Measurements from ENCODE around the gene RXRA. TPM values are rescaled to one million over a fixed set of nuclear protein-coding genes. Genes with fewer than 3 reads are reported as not detected.

The RXRA gene
- total RNA-seq, 1 donor from 2014 or later = 33.4 TPM

- Histone ChIP-seq H4K20me1 (ENCODE audit: insufficient read depth, low read length) (no peaks in the 10 kb centered on the region), H3K36me3 (ENCODE audit: insufficient read depth, low read length) (no peaks in the 10 kb centered on the region), H3K27me3 (ENCODE audit: insufficient read depth, low read length) (no peaks in the 10 kb centered on the region), H3K4me3 (ENCODE audit: insufficient read depth, low read depth, low read length) (no peak overlapping the region), H3K27ac (ENCODE audit: low read depth, low read length) (no peak overlapping the region), H3K4me2 (ENCODE audit: low read length) (no peak overlapping the region), H3K4me1 (ENCODE audit: insufficient read depth, low read length) (no peaks in the 10 kb centered on the region), H3K79me2 (ENCODE audit: insufficient read depth, low read length) (no peaks in the 10 kb centered on the region), H3K9ac (ENCODE audit: low read length) (no peak overlapping the region), H2AFZ (ENCODE audit: low read depth, low read length) (no peak overlapping the region), H3K9me3 (ENCODE audit: insufficient read depth, low read depth, low read length) (no peaks in the 10 kb centered on the region)
- Mint-ChIP-seq H3K36me3 (ENCODE audit: low read depth, unreplicated experiment) (peaks cover 6% of the 10 kb centered on the region), H3K27me3 (ENCODE audit: low read depth, unreplicated experiment) (peaks cover 47% of the 10 kb centered on the region), H3K4me3 (ENCODE audit: unreplicated experiment) (no peak overlapping the region), H3K9me3 (ENCODE audit: unreplicated experiment) (peaks cover 7% of the 10 kb centered on the region), H3K4me1 (ENCODE audit: low read depth, unreplicated experiment) (no peaks in the 10 kb centered on the region), H3K27ac (ENCODE audit: unreplicated experiment) (no peak overlapping the region)
- DNase-seq (ENCODE audit: low read depth) (no peak), FAIRE-seq (no peak)
- TF ChIP-seq, protein P1, sequence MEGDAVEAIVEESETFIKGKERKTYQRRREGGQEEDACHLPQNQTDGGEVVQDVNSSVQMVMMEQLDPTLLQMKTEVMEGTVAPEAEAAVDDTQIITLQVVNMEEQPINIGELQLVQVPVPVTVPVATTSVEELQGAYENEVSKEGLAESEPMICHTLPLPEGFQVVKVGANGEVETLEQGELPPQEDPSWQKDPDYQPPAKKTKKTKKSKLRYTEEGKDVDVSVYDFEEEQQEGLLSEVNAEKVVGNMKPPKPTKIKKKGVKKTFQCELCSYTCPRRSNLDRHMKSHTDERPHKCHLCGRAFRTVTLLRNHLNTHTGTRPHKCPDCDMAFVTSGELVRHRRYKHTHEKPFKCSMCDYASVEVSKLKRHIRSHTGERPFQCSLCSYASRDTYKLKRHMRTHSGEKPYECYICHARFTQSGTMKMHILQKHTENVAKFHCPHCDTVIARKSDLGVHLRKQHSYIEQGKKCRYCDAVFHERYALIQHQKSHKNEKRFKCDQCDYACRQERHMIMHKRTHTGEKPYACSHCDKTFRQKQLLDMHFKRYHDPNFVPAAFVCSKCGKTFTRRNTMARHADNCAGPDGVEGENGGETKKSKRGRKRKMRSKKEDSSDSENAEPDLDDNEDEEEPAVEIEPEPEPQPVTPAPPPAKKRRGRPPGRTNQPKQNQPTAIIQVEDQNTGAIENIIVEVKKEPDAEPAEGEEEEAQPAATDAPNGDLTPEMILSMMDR (IDR thresholded peaks at IDR 0.05; ENCODE audit: insufficient read depth, low read depth, low read length) = no peak
- TF ChIP-seq EZH2 (IDR thresholded peaks at IDR 0.05; ENCODE audit: insufficient read depth, low read length) = no peak
These were observed 155.5 kb downstream of the RXRA start for GRCh38 chr9:134481762-134482161.

DNA sequence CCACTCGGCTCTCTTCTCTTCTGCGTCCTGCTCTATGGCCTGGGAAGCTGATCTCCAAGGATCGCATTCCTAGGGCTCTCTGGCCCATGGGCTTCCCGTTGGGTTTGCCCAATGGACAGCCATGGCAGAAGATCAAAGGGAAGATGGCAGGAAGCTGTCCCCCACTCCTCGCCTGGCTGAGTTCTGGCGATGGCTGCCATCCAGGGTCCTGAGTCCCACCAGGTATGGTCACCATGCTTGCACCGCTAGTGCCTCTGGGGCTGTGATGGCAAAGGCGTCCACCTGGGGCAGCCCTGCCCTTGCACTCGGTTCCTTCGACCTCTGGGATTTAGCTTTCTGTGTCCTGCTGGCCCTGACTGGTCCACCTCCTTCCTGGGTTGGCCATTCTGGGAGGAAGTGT is 156.0 kb downstream of the RXRA start:
- H4K20me1 ChIP-seq (ENCODE audit: insufficient read depth, low read length) = no peaks in the 10 kb centered on the region
- TF ChIP-seq, protein P1 (IDR thresholded peaks at IDR 0.05; ENCODE audit: insufficient read depth, low read depth, low read length) = no peak
- TF ChIP-seq EZH2 (IDR thresholded peaks at IDR 0.05; ENCODE audit: insufficient read depth, low read length) = no peak
- no peak for DNase-seq (ENCODE audit: low read depth)
- H3K36me3 ChIP-seq (ENCODE audit: insufficient read depth, low read length) = no peaks in the 10 kb centered on the region
- Mint-ChIP-seq H3K27ac (ENCODE audit: unreplicated experiment) (no peak overlapping the region), H3K36me3 (ENCODE audit: low read depth, unreplicated experiment) (peaks cover 6% of the 10 kb centered on the region), H3K9me3 (ENCODE audit: unreplicated experiment) (peaks cover 7% of the 10 kb centered on the region), H3K4me1 (ENCODE audit: low read depth, unreplicated experiment) (no peaks in the 10 kb centered on the region), H3K4me3 (ENCODE audit: unreplicated experiment) (no peak overlapping the region), H3K27me3 (ENCODE audit: low read depth, unreplicated experiment) (peaks cover 49% of the 10 kb centered on the region)
- H3K4me2 ChIP-seq (ENCODE audit: low read length) = no peak overlapping the region
- H3K27ac ChIP-seq (ENCODE audit: low read depth, low read length) = no peak overlapping the region
- no peaks in the 10 kb centered on the region for H3K9me3 ChIP-seq (ENCODE audit: insufficient read depth, low read depth, low read length)
- H2AFZ ChIP-seq (ENCODE audit: low read depth, low read length) = no peak overlapping the region
- no peak overlapping the region for H3K4me3 ChIP-seq (ENCODE audit: insufficient read depth, low read depth, low read length)
- no peaks in the 10 kb centered on the region for H3K27me3 ChIP-seq (ENCODE audit: insufficient read depth, low read length)
- no peak overlapping the region for H3K9ac ChIP-seq (ENCODE audit: low read length)
- H3K79me2 ChIP-seq (ENCODE audit: insufficient read depth, low read length) = no peaks in the 10 kb centered on the region
- FAIRE-seq = no peak
- H3K4me1 ChIP-seq (ENCODE audit: insufficient read depth, low read length) = no peaks in the 10 kb centered on the region

GRCh38 chr9:134483361-134484184 is 157.3 kb downstream of the RXRA start:
- H3K4me3 Mint-ChIP-seq (ENCODE audit: unreplicated experiment) = no peak overlapping the region
- Histone ChIP-seq H3K9me3 (ENCODE audit: insufficient read depth, low read depth, low read length) (no peaks in the 10 kb centered on the region), H3K36me3 (ENCODE audit: insufficient read depth, low read length) (no peaks in the 10 kb centered on the region), H3K4me2 (ENCODE audit: low read length) (no peak overlapping the region), H3K27me3 (ENCODE audit: insufficient read depth, low read length) (no peaks in the 10 kb centered on the region), H3K27ac (ENCODE audit: low read depth, low read length) (no peak overlapping the region), H3K4me3 (ENCODE audit: insufficient read depth, low read depth, low read length) (no peak overlapping the region), H3K79me2 (ENCODE audit: insufficient read depth, low read length) (no peaks in the 10 kb centered on the region), H2AFZ (ENCODE audit: low read depth, low read length) (no peak overlapping the region), H3K4me1 (ENCODE audit: insufficient read depth, low read length) (peaks cover 2% of the 10 kb centered on the region), H3K9ac (ENCODE audit: low read length) (no peak overlapping the region), H4K20me1 (ENCODE audit: insufficient read depth, low read length) (no peaks in the 10 kb centered on the region)
- peaks cover 46% of the 10 kb centered on the region for H3K27me3 Mint-ChIP-seq (ENCODE audit: low read depth, unreplicated experiment)
- DNase-seq (ENCODE audit: low read depth) (no peak), FAIRE-seq (no peak)
- H3K9me3 Mint-ChIP-seq (ENCODE audit: unreplicated experiment) = peaks cover 8% of the 10 kb centered on the region
- H3K27ac Mint-ChIP-seq (ENCODE audit: unreplicated experiment) = no peak overlapping the region
- TF ChIP-seq, protein P1 (IDR thresholded peaks at IDR 0.05; ENCODE audit: insufficient read depth, low read depth, low read length) = no peak
- TF ChIP-seq EZH2 (IDR thresholded peaks at IDR 0.05; ENCODE audit: insufficient read depth, low read length) = no peak
- peaks cover 6% of the 10 kb centered on the region for H3K36me3 Mint-ChIP-seq (ENCODE audit: low read depth, unreplicated experiment)
- H3K4me1 Mint-ChIP-seq (ENCODE audit: low read depth, unreplicated experiment) = no peaks in the 10 kb centered on the region

All from astrocyte (in vitro differentiated cells and primary cell).